Ammon's horn (tissue), 1 donor: Measurements from ENCODE around the gene ULK4.
"Not testable (repeated sequence)": the region's sequence is repeated elsewhere in the genome, so short reads cannot be mapped to it uniquely, and the experiment has no call there.

ENCODE experiments used
- DNase-seq: peaks from one replicate; pipeline ENCODE4 v3.0.0-alpha.2; 2016; ENCODE audit warnings: low spot score

The ULK4 gene

DNA sequence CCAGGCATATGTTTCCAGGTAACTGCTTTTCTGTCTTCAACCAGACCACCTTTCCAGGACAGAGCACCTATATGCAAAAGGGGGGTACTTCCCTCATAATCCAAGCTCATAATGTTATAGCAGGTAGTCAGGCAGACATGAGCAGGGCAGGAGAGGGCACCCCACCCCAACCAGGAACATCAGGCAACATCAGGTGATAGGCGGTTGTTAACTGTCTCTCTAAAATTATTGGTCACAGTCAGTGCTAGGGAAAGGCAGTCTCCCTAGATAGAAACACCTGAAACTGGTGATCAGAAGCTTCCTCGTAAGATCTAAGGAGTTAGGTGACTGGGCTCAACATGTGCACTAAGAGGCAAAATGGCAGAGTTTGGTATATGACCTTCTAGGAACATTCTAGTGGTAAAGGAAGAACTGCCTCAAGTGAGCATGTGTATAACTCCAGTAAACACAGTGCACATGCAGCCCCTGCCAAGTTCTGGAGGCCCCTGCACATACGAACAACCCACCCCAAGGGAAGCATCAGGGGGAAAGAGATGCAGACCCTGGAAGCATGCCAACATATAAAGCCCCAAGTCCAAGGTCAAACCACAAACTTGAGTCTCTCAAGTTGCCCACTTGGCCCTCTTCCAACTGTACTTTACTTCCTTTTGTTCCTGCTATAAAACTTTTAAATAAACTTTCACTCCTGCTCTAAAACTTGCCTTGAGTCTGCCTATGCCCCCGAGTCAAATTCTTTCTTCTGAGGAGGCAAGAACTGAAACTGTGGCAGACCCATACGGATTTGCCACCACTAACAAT lies 270.9 kb downstream of the ULK4 start:
- DNase-seq = no peak

DNA sequence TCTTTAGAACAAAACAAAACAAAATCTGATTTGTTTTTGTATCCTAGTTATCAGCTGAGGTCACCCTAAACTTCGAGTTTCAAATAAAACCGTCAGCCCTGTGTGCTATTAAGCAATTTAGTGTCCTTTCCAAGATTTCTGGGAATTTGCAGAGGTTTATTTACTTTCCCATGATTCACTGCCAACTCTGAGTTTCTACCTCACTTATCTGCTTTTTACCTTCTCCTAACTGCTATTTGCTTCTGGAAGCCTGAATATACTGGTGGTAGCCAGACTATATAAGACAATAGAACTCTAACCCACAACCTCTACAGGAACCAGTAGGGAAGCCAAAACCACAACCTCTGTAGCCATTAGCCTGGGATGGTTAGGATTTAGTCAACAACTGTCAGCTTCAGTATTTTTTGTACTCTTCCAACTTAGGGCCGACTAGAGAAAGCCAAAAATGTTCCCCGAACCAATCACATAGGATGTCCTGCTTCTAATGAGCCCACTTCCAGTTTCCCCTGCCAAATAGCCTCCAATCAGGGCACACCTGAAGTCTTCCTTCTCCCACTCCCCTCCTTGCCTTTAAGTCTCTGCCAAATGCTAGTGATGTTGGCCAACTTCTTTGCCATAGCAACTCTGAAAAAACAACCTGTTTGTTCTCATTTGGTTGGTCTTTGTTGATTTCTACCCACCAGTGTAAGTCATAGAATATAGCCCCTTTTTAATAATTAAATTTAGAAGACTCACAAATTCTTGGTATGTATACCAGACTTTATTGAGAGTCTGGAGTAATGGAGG lies 273.1 kb downstream of the ULK4 start:
- DNase-seq = no peak

DNA sequence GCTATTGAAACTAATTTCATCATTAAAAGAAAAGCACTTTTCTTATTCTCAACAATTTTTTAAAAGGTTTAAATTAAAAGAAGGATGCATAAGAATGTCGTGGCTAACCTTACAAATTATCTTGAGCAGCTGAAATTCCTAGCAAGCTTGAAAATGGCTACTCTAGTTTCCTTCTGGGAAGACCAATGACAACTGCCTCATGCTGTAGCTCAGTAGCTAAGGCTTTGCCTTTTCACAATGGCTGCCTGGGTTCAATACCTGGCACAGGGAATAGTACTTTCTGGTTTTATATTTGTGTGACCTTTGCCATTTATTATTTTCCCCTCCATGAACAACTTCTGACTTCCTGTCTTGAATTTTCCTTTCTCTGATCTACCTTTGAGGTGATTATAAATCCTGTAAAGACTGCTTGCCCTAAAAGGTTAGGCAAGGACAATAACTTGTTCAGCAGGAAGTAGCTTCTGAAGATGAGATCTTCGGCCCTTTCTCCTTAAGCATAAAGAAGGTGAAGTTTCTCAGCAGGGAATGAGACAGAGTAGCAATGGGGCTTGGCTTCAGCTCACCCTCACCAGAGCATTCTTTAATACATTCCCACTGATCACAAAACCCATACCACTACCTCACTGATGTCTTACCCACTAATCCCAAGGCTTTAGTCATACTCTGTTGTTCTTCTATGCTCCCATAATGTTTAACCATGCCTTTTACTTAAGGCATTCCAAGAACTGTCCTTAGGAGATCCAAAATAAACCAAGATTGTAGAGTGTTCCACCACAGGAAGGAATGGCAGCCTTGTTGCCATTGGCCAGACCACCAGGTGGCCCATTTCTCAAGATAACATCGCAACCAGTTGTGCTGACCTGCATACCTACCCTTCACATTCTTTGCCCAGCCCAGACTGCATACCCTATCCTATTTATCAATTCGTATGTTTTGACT lies 276.8 kb downstream of the ULK4 start:
- no peak for DNase-seq

DNA sequence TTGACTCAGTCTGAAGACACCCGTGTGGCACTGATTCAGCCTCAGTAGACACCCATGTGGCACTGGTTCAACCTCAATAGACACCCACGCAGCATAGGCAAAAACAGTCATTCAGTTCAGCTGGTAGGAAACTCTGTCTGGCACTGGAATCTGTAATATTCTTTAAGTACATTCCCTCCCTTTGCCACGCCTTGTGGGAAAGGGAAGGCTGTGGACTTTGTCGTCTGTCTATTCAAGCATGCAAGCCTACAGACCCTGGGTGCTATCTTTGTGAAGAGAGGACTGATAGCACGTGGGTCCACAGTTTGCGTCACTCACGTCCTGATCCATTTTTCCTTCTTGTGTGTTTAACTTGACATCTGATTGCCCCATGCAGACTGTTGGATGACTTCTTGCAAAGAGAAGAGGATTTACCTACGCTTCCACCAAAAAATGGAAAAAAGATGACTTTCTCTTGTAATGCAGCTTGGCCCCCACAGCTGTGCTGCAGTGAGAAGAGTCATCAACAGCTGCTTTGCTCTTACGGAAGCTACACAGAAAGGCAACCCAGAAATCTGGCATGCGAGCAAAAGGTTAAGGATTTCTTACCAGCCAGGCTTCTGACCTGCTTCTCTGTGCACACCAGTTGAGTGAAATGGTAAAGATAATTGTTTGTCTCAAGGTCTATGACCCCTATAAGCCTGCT lies 278.1 kb downstream of the ULK4 start:
- DNase-seq = peak; percentile 9

DNA sequence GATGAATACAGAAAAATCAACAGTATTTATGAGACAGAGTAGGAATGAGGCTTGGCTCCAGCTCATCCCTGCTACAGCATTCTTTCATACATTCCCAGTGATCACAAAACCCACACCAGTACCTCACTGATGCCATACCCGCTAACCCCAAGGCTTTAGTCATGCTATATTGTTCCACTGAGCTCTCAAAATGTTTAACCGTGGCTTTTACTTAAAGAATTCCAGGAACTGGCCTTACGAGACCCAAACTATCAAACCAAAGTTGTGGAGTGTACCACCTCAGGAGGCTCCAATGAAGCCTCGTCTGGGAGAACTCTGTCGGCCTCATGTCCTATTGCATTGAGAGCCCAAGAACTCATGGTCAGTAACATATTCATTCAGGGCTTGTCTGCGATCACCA lies 278.9 kb downstream of the ULK4 start:
- no peak for DNase-seq

DNA sequence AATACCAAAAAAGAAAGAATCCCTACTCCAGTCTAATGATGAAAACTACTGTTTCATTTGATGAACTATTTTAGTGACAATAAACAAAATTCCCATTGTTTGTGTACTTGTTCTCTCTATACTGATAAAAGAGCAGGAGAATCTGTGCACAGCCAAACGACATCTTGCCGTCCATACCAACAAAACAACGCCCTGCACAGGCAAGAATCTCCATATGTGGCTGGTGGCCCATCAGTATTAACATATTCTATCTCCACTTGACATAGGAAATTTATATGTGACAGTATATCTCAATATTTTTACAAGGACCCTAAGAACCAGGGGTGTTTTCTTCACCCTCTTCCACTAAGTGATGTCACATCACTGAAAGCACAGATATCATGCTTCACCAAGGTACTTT lies 279.5 kb downstream of the ULK4 start:
- no peak for DNase-seq

DNA sequence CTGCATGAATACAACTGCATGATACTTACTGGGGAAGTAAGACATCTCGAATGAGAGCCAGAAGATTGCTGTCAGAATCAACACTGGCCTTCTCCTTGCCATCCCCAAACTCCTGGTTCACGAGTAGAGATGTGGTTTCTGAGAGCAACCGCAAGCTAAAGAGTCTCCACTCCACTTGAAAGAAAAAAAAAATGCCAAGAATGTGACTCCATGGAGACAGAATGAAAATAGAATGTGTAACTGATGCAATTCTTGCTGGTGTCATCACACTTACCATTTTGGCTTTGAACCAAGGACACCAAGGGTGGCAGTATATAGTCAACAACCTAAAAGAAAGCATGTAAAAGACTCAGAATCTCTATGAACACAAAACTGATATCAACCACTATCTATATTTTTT lies 280.4 kb downstream of the ULK4 start:
- DNase-seq = no peak

DNA sequence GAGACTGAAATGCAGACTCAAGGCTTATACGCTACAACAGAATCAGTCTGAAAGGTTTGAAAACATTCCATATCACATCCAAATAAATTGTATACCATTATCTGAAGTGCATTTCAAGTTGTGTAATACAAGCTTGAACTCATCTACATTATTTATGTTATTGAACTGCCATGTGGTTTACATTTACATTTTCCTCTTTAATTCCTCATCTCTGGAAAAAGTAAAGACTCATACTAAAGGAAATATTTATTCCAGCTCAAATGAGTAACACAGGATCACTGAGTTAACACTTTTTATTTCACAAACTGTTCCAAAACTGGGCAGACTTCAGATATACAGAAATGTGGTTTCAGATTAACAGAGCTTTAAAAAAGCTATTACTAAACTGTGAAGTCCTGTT lies 282.5 kb downstream of the ULK4 start:
- DNase-seq = no peak

DNA sequence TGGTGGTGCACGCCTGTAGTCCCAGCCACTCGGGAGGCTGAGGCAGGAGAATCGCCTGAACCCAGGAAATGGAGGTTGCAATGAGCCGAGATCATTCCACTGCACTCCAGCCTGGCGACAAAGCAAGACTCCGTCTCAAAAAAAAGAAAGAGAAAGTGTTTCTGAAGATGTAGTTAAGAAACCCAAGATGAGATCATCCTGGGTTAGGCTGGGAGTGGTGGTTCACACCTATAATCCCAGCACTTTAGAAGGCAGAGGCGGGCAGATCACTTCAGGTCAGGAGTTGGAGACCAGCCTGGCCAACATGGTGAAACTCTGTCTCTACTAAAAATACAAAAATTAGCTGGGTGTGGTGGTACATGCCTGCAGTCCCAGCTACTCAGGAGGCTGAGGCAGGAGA lies 286.8 kb downstream of the ULK4 start:
- not testable (repeated sequence) for DNase-seq

DNA sequence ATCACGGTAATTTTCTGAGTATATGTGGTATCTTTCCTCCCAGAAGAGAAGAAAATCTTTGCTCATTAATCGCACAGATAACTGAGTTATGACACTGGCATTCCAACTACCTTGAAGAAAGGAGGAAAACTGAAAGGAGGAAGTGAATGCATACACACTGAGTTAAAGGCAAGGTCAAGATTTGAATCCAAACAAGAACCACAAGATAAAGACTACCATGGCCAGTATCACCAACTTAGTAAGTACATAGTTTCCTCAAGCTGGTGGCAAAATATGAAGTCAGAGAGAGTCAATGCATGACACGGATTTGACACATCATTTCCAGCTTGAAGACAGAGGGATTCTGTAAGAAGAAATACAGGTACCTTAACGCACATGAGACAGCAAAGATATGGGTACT lies 287.5 kb downstream of the ULK4 start:
- DNase-seq = no peak

DNA sequence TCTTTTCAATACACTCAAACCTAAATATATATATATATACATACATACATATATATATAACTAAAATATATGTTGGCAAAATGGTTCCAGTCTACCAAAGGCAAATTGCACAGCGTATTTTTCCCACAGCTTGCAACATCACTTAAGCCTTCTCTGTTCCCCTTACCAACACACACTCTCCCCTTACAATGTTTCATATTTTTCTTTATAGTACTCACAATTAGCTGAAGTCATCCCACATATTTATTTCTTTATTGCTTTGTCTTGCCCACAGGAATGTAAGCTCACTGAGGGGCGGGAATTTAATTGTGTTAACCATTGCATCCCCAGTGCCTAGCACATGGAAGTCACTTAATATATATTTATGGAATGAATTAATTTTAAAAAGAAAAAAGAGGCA lies 288.3 kb downstream of the ULK4 start:
- no peak for DNase-seq

DNA sequence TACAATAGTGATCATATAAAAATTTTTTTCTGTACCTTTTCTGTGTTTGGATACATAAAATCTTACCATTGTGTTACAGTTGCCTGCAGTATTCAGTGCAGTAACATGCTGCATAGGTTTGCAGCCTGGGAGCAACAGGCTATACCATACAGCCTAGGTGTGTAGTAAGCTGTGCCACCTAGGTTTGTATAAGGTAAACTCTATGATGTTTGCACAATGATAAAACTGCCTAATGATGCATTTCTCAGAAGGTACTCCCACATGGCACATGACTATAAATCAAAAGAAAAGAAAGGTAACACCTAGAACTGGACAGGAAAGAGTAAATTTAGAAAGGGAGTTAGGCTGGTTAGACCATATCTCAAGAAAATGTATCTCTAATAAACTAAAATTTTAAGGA lies 293.5 kb downstream of the ULK4 start:
- no peak for DNase-seq

DNA sequence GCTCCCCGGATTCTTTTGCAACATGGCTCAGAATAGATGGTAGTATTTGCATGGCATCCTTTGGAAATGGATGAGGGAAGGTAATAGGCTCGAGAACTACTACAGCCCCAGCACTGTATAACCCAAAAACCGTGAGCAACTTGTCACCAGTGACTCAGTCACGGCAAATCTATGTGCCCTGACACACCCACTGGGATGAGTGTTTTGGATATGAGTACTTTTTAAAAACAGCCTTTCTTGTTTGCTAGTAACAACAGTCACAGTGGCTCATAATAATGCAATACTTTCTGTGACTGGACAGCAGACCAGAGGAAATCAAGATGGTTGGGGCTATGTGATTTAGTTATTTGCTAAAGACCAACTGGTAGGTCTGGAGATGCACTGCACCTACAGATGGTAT lies 299.6 kb downstream of the ULK4 start:
- no peak for DNase-seq

DNA sequence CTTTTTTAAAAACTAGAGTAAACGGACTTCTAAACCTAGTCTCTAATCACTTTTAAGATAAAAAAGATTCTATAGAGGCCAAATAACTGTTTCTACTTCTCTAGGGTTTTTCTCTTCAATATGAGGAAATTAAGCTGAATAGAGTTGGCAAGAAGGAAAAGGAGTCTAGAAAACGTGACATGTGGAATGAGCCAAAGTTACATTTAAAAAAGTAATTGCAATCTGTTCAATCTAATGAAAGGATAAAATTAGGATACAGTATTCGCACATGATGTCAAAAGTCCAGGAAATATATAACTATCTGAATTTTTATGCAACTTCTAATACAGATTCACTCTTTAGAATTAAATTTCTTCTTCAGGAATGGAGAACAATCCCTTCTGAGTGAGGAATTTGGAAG lies 300.1 kb downstream of the ULK4 start:
- DNase-seq = no peak

DNA sequence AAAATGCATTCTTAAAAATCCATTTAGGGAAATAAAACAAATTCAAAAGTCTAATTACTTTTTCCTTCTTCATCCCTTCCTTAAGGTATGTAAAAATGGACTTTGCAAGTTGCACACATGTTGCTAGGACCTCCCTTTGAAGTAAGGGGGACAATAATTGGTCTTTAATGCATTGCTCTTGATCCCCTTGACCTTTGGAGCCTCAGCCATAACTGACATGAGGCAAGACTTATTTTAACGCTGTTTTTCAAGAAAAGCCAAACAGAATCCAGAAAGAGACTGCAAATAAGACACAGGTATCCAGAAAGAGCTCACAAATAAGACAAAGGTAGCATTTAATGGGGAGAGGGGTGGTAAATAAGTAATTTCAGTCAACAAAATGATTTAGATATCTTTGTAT lies 301.4 kb downstream of the ULK4 start:
- no peak for DNase-seq

DNA sequence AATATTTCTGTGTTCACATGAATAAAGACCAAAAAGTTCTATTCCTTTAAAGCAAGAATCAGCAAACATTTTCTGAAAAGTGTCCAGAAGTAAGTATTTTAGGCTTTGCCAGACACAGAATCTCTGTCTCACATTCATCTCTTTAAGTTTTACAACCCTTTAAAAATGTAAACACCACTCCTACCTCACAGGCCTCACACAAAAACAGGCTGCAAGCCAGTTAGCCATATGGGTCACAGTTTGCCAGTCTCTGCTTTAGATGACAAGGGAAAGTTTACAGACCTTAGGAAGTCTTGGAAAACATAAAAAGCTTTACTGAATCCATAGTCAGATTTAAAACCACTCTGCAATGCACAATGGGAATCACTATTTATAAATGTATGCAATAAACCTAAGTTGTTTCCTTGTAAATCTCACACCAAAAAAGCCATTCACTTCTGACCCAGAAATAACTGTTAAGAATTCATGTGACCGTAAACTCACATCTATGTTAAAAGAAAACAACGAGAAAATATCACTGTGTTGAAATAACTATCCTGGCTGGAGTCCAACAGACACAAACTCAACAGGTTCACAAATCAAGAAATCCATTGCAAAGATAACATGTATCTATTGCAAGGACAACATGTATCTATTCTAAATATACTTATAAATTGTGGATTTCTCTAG lies 308.2 kb downstream of the ULK4 start:
- no peak for DNase-seq

DNA sequence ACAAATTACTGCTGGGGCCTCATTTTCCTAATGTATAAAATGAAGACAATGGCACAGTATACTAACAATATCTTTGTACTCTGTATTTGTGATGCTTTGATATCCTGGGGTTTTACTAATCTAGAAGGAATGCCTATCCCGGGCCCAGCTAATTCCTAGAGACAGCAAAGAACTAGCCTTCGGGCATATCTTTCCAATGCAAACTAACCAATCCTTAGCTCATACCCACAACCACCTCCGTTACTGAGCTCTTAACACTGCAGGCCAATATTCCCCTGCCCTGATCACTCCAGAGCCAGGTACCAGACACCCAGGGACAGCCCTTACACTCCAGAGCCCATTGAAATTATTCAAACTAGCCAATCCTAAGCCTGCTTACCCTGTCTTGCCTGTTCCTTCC lies 309.0 kb downstream of the ULK4 start:
- no peak for DNase-seq

DNA sequence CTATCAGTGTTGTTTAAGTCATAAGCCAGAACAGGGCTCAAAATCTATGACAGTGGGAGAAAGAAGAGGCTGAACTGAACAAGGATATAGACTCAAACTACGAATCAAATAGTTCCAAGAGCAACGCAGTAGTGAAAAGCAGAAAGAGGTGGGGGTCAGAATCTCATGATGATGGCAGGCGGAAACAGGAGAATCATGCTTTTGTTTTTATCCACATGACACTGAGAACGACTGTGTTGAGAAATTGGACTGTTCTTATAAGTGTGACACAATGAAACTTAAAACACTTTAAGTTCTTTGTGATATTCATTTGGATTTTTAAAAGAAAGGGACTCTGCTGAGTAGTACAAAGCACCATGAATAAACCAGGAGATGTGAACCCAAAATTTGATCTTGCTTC lies 309.4 kb downstream of the ULK4 start:
- DNase-seq = no peak

DNA sequence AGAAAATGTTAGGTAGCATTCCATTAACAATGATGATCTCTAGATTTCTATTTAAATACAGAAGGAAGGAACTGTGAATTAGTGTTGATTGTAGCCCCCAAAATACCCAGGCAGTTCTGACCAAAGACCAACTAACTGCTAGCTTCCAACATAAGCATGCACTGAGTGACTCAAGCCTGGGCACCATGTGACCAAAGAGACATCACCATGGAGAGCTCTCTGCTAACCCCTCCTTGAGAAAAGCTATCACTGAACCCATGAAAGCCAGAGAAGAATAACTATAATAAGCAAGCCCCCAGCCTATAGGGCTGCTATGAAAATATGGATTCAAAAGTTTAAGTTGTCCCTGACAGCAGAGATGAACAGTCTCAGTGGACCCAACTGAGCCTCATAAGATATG lies 310.2 kb downstream of the ULK4 start:
- DNase-seq = no peak

DNA sequence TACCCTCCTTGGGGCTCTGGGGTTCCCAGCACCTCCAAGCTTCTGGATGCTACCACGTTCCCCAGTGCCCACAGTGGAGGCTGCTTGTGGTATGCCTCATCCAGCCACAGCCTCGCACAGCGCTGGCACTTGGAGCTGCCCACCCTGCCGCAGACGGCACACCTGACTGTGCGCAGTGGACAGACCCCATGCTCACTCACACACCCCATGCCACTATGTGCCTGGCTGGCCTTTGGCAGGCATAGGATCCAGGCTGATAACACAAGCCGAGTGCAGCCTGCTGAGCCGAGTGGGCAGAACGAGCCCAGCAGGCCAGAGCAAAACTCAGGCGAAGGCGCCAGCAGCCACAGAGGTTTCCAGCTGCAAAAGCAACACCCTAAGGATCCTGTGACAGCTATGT lies 311.5 kb downstream of the ULK4 start:
- no peak for DNase-seq

DNA sequence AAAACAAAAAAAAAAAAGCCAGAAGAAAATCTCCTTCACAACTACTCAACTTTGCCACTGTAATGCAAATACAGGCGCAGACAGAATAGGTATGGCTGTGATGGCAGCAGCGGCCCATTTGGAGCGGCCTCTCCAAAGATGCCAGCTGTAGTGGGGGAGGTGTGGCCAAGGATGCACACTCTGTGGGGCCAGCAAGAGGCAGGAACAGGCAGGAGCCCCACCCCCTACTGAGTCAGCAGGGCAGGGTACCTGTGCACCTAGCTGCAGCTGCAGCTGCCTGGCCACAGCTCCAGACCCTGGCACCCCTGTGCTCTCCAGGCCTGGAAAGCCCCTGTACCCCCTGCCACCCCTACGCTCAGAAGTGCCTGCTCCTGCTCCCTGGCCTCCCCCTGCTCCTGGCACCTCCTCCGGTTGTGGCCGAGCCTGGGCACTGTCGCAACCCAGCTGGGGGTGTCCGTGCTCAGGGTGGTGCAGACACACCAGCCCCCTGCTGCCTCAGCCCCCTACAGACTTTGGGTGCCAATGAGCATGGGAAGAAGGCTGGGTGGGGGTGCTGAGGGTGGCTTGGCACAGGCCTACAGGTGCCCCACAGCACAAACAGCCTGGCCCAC lies 312.7 kb downstream of the ULK4 start:
- no peak for DNase-seq
